KMS-11 (cell line): ENCODE results near the gene SIK2.
"Not testable (repeated sequence)": the region's sequence is repeated elsewhere in the genome, so short reads cannot be mapped to it uniquely, and the experiment has no call there.

Experiments used
- H2AFZ ChIP-seq: fragments of 200-600 bp; sonication (generic); 2 replicates; pipeline ENCODE4 v1.6.1; 2016; ENCODE audit warnings: antibody characterized with exemption, mixed run types, low read depth
- H3K27ac ChIP-seq: fragments of 200-600 bp; sonication (generic); 2 replicates; pipeline ENCODE4 v1.6.1; 2016; ENCODE audit warnings: mild to moderate bottlenecking, mixed run types
- H3K27me3 ChIP-seq: fragments of 200-600 bp; sonication (generic); 2 replicates; pipeline ENCODE4 v1.6.1; 2017; ENCODE audit warnings: mild to moderate bottlenecking, low read depth, mixed run types, moderate library complexity; ENCODE audit not compliant: insufficient read depth
- H3K36me3 ChIP-seq: fragments of 200-600 bp; sonication (generic); 2 replicates; pipeline ENCODE4 v1.6.1; 2017; ENCODE audit warnings: mild to moderate bottlenecking, mixed run types; ENCODE audit not compliant: insufficient read depth
- H3K4me1 ChIP-seq: fragments of 200-600 bp; sonication (generic); 2 replicates; pipeline ENCODE4 v1.6.1; 2016; ENCODE audit warnings: mild to moderate bottlenecking, low read depth, mixed run types; ENCODE audit not compliant: poor library complexity, severe bottlenecking
- H3K4me2 ChIP-seq: fragments of 200-600 bp; sonication (generic); 2 replicates; pipeline ENCODE4 v1.7.0; 2016; ENCODE audit warnings: mild to moderate bottlenecking, mixed run types
- H3K4me3 ChIP-seq: fragments of 200-600 bp; sonication (generic); IDR thresholded peaks from 2 replicates; pipeline ENCODE4 v1.6.1; 2017; ENCODE audit warnings: low read depth, low read length, mixed read lengths; ENCODE audit not compliant: insufficient read depth
- H3K79me2 ChIP-seq: fragments of 200-600 bp; sonication (generic); 2 replicates; pipeline ENCODE4 v1.6.1; 2016; ENCODE audit warnings: low read depth, mixed run types; ENCODE audit not compliant: insufficient read depth
- H3K9ac ChIP-seq: fragments of 200-600 bp; sonication (generic); 2 replicates; pipeline ENCODE4 v1.6.1; 2016; ENCODE audit warnings: mild to moderate bottlenecking, mixed run types
- H4K20me1 ChIP-seq: fragments of 200-600 bp; sonication (generic); 2 replicates; pipeline ENCODE4 v1.6.1; 2016; ENCODE audit warnings: mild to moderate bottlenecking, mixed run types; ENCODE audit not compliant: insufficient read depth
- CTCF ChIP-seq: fragments of 200-600 bp; sonication (generic); conservative IDR thresholded peaks from 2 replicates; pipeline ENCODE4 v1.6.1; 2017; ENCODE audit warnings: low read depth, mild to moderate bottlenecking, antibody characterized with exemption, low read length, moderate library complexity, mixed read lengths

Gene SIK2

GRCh38 chr11:111714522-111714921 is 112.3 kb downstream of the SIK2 start:
- no peak overlapping the region for H3K9ac ChIP-seq
- no peaks in the 10 kb centered on the region for H3K4me1 ChIP-seq
- no peaks in the 10 kb centered on the region for H3K36me3 ChIP-seq
- H3K4me2 ChIP-seq, result no peak overlapping the region
- H2AFZ ChIP-seq, result no peak overlapping the region
- H4K20me1 ChIP-seq, result no peaks in the 10 kb centered on the region
- H3K27ac ChIP-seq, result no peak overlapping the region
- H3K4me3 ChIP-seq, result no peak overlapping the region
- no peak for TF ChIP-seq CTCF
- no peaks in the 10 kb centered on the region for H3K27me3 ChIP-seq
- H3K79me2 ChIP-seq, result no peaks in the 10 kb centered on the region

- Histone ChIP-seq H3K4me1 (no peaks in the 10 kb centered on the region), H3K79me2 (no peaks in the 10 kb centered on the region), H3K36me3 (no peaks in the 10 kb centered on the region), H2AFZ (no peak overlapping the region), H3K4me2 (no peak overlapping the region), H3K9ac (no peak overlapping the region), H3K4me3 (no peak overlapping the region), H3K27ac (no peak overlapping the region), H4K20me1 (no peaks in the 10 kb centered on the region), H3K27me3 (no peaks in the 10 kb centered on the region)
- no peak for TF ChIP-seq CTCF
Observed at GRCh38 chr11:111715142-111715816, 113.0 kb downstream of the SIK2 start.

GRCh38 chr11:111717660-111718059 is 115.4 kb downstream of the SIK2 start:
- H4K20me1 ChIP-seq, H3K36me3 ChIP-seq, H3K4me3 ChIP-seq, H3K9ac ChIP-seq, H3K4me2 ChIP-seq, H3K79me2 ChIP-seq, H3K4me1 ChIP-seq, H2AFZ ChIP-seq, H3K27me3 ChIP-seq, H3K27ac ChIP-seq: not testable (repeated sequence)

- Histone ChIP-seq H3K36me3 (no peaks in the 10 kb centered on the region), H2AFZ (no peak overlapping the region)
- TF ChIP-seq CTCF, result no peak
Observed at GRCh38 chr11:111718436-111718835, 116.2 kb downstream of the SIK2 start.

DNA sequence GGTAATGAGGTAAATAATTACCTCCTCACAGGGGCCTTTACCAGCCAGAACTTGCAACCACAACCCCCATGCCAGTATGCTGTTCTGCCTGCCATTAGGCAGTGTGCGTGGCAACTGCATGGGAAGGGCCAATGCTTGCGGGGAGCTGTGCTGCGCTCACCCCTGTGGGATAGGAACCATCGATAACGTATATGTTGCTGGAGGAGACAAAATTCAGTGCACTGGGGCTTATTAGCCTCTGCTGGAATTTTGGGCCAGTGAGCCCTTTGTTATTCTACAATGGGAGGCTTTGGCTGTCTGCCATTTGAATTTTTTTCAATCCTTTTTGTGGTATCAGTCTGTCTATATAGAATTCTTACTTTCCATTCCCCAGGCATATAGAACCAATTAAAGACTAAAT is 116.6 kb downstream of the SIK2 start:
- H3K27me3 ChIP-seq, result no peaks in the 10 kb centered on the region
- H3K79me2 ChIP-seq, result no peaks in the 10 kb centered on the region
- H3K4me1 ChIP-seq, result no peaks in the 10 kb centered on the region
- no peak overlapping the region for H2AFZ ChIP-seq
- H3K4me2 ChIP-seq, result no peak overlapping the region
- no peaks in the 10 kb centered on the region for H4K20me1 ChIP-seq
- no peak overlapping the region for H3K27ac ChIP-seq
- TF ChIP-seq CTCF, result no peak
- no peak overlapping the region for H3K4me3 ChIP-seq
- H3K9ac ChIP-seq, result no peak overlapping the region
- no peaks in the 10 kb centered on the region for H3K36me3 ChIP-seq

More at GRCh38 chr11:111718436-111718835, 116.2 kb downstream of the SIK2 start:
- H3K79me2 ChIP-seq, result no peaks in the 10 kb centered on the region
- no peak overlapping the region for H3K4me2 ChIP-seq
- no peak overlapping the region for H3K27ac ChIP-seq
- no peaks in the 10 kb centered on the region for H3K4me1 ChIP-seq
- no peaks in the 10 kb centered on the region for H4K20me1 ChIP-seq
- no peak overlapping the region for H3K9ac ChIP-seq
- no peaks in the 10 kb centered on the region for H3K27me3 ChIP-seq
- H3K4me3 ChIP-seq, result no peak overlapping the region
